ENCODE data around the gene OPA3. TPM values are rescaled to one million over a fixed set of nuclear protein-coding genes. Genes with fewer than 3 reads are reported as not detected.
A peak's percentile ranks its signal among the peaks of the same experiment; 100 is the strongest.

The OPA3 gene
- polyA plus RNA-seq, 1 donor (not counting 4 experiments of a cell fraction or from before 2014, with no cell fraction given) = 11.9 TPM

DNA sequence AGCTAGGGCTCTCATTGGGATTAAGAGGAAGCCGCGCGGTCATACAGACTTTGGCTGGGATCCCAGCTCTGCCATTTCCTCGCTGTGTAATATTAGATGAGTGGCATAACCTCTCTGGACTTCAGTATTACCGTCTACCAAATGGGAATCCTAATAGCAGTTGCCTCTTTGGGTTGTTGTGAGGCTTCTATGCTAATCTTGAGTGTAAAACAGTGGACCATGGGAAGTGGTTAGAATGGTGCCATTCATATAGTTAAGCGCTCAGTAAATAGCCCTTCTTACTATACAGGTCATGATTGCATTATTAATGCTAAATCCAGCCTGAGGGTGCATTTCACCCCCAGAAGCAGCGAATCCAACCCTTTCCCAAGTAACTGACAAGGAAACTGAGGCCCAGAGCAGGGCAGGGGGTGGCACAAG lies 566 bp upstream of the OPA3 start:
- Histone ChIP-seq H3K4me2 (ENCODE audit: control insufficient read depth, extremely low read depth, insufficient read depth, low read depth, low read length) (peak overlapping the region; percentile 80), H3K9me1 (ENCODE audit: control insufficient read depth, extremely low read depth, insufficient read depth, low read length) (no peaks in the 10 kb centered on the region), H3K9ac (ENCODE audit: control insufficient read depth, extremely low read depth, insufficient read depth, low read length) (peak overlapping the region; percentile 99), H3K9me3 (ENCODE audit: control insufficient read depth, low read depth, low read length) (no peaks in the 10 kb centered on the region), H3K36me3 (ENCODE audit: control insufficient read depth in 2 of 2, extremely low read depth in 1 of 2, insufficient read depth in 2 of 2, low read length in 2 of 2) (peaks cover 0 to 5% of the 10 kb centered on the region in 2 experiments), H3K79me2 (ENCODE audit: control insufficient read depth, insufficient read depth, low read length) (peaks cover 17% of the 10 kb centered on the region), H3K4me3 (ENCODE audit: control insufficient read depth in 2 of 3, extremely low read depth in 1 of 3, insufficient read depth in 2 of 3, low read depth in 1 of 3, low read length in 3 of 3) (peak overlapping the region; percentile 62 to 97 (median 83)), H2AFZ (ENCODE audit: control insufficient read depth, low read length) (peak overlapping the region; percentile 72), H3K4me1 (ENCODE audit: control insufficient read depth, extremely low read depth, insufficient read depth, low read length) (peaks cover 4% of the 10 kb centered on the region), H4K20me1 (ENCODE audit: control insufficient read depth, extremely low read depth, insufficient read depth, low read length) (no peaks in the 10 kb centered on the region), H3K27me3 (ENCODE audit: control insufficient read depth, extremely low read depth, insufficient read depth, low read length) (no peaks in the 10 kb centered on the region), H3K27ac (ENCODE audit: control insufficient read depth, insufficient read depth, low read length) (peak overlapping the region; percentile 100)
- dilution Hi-C loops (cut with MboI; ENCODE audit: extremely low pct_ligation_motif_present, low sequenced_read_pairs) = no loop called here
- TF ChIP-seq CTCF (optimal IDR thresholded peaks at IDR 0.05 in 1 of 3, IDR thresholded peaks at IDR 0.05 in 1 of 3, conservative IDR thresholded peaks at IDR 0.05 in 1 of 3; ENCODE audit: extremely low read depth in 1 of 3, insufficient read depth in 2 of 3, low read length in 3 of 3) (no peak), EZH2 (IDR thresholded peaks at IDR 0.05; ENCODE audit: low read length) (no peak)
- FAIRE-seq = no peak
- DNase-seq (ENCODE audit: low read depth, low spot score) = no peak

GRCh38 chr19:45581576-45581975 lies 3.0 kb downstream of the OPA3 start:
- Histone ChIP-seq H3K9me1 (ENCODE audit: control insufficient read depth, extremely low read depth, insufficient read depth, low read length) (no peaks in the 10 kb centered on the region), H3K4me2 (ENCODE audit: control insufficient read depth, extremely low read depth, insufficient read depth, low read depth, low read length) (no peak overlapping the region), H3K9me3 (ENCODE audit: control insufficient read depth, low read depth, low read length) (no peaks in the 10 kb centered on the region), H3K27me3 (ENCODE audit: control insufficient read depth, extremely low read depth, insufficient read depth, low read length) (no peaks in the 10 kb centered on the region), H3K27ac (ENCODE audit: control insufficient read depth, insufficient read depth, low read length) (no peak overlapping the region), H4K20me1 (ENCODE audit: control insufficient read depth, extremely low read depth, insufficient read depth, low read length) (no peaks in the 10 kb centered on the region), H3K79me2 (ENCODE audit: control insufficient read depth, insufficient read depth, low read length) (peaks cover 18% of the 10 kb centered on the region), H3K4me1 (ENCODE audit: control insufficient read depth, extremely low read depth, insufficient read depth, low read length) (peaks cover 26% of the 10 kb centered on the region), H3K36me3 (ENCODE audit: control insufficient read depth in 2 of 2, extremely low read depth in 1 of 2, insufficient read depth in 2 of 2, low read length in 2 of 2) (peaks cover 0 to 5% of the 10 kb centered on the region in 2 experiments), H3K4me3 (ENCODE audit: control insufficient read depth in 2 of 3, extremely low read depth in 1 of 3, insufficient read depth in 2 of 3, low read depth in 1 of 3, low read length in 3 of 3) (no peak overlapping the region), H3K9ac (ENCODE audit: control insufficient read depth, extremely low read depth, insufficient read depth, low read length) (no peak overlapping the region), H2AFZ (ENCODE audit: control insufficient read depth, low read length) (no peak overlapping the region)
- DNase-seq (ENCODE audit: low read depth, low spot score) (no peak), FAIRE-seq (no peak)
- TF ChIP-seq EZH2 (IDR thresholded peaks at IDR 0.05; ENCODE audit: low read length) (no peak), CTCF (optimal IDR thresholded peaks at IDR 0.05 in 1 of 3, IDR thresholded peaks at IDR 0.05 in 1 of 3, conservative IDR thresholded peaks at IDR 0.05 in 1 of 3; ENCODE audit: extremely low read depth in 1 of 3, insufficient read depth in 2 of 3, low read length in 3 of 3) (no peak)
- dilution Hi-C loops (cut with MboI; ENCODE audit: extremely low pct_ligation_motif_present, low sequenced_read_pairs) = no loop called here

Measured in keratinocyte (primary cell).